ENCODE measurements around the gene RNF151. TPM values are rescaled to one million over a fixed set of nuclear protein-coding genes. Genes with fewer than 3 reads are reported as not detected.

The RNF151 gene
- total and polyA plus RNA-seq, 2 of the 13 experiments (the other 11 are each of a cell fraction or from before 2014, with no cell fraction given) = not detected

GRCh38 chr16:1983544-1984346 is 17.1 kb downstream of the RNF151 start, which contains the start of gene GFER (continued):
- 0 out of 2 replicates have a peak, but pooled peaks have one; percentile 35 for TF ChIP-seq CENPT (CRISPR knock-in tag; IDR thresholded peaks at IDR 0.05; ENCODE audit: low read depth)
- TF ChIP-seq, protein P1, sequence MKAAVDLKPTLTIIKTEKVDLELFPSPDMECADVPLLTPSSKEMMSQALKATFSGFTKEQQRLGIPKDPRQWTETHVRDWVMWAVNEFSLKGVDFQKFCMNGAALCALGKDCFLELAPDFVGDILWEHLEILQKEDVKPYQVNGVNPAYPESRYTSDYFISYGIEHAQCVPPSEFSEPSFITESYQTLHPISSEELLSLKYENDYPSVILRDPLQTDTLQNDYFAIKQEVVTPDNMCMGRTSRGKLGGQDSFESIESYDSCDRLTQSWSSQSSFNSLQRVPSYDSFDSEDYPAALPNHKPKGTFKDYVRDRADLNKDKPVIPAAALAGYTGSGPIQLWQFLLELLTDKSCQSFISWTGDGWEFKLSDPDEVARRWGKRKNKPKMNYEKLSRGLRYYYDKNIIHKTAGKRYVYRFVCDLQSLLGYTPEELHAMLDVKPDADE (CRISPR knock-in tag; IDR thresholded peaks at IDR 0.05) = no peak
- peak; percentile 61 for TF ChIP-seq PHF8 (CRISPR knock-in tag; IDR thresholded peaks at IDR 0.05)
- TF ChIP-seq ARID3A (IDR thresholded peaks at IDR 0.05; ENCODE audit: low read depth, low read length) = no peak
- no peak for TF ChIP-seq ZNF12 (CRISPR knock-in tag; IDR thresholded peaks at IDR 0.05)
- TF ChIP-seq DMTF1 (CRISPR knock-in tag; IDR thresholded peaks at IDR 0.05) = no peak
- TF ChIP-seq ZMAT5 (CRISPR knock-in tag; IDR thresholded peaks at IDR 0.05; ENCODE audit: borderline replicate concordance, low read depth) = no peak
- no peak for TF ChIP-seq ZBTB20 (CRISPR knock-in tag; IDR thresholded peaks at IDR 0.05; ENCODE audit: borderline replicate concordance, low read depth)
- TF ChIP-seq ZNF337 (CRISPR knock-in tag; IDR thresholded peaks at IDR 0.05; ENCODE audit: borderline replicate concordance, low read depth) = no peak
- no peak for TF ChIP-seq TCF12 (IDR thresholded peaks at IDR 0.05)
- no peak for TF ChIP-seq TCF12 (CRISPR knock-in tag; IDR thresholded peaks at IDR 0.05)
- TF ChIP-seq SRSF9 (IDR thresholded peaks at IDR 0.05; ENCODE audit: borderline replicate concordance, insufficient read depth, low read depth, low read length, poor library complexity, severe bottlenecking) = no peak
- peak; percentile 63; the same call in 1 of the 2 replicates for TF ChIP-seq SIN3A (IDR thresholded peaks at IDR 0.05; ENCODE audit: borderline replicate concordance, low read depth, low read length)
- TF ChIP-seq MIXL1 (CRISPR knock-in tag; IDR thresholded peaks at IDR 0.05) = no peak
- TF ChIP-seq ZBTB14 (CRISPR knock-in tag; IDR thresholded peaks at IDR 0.05) = peak; percentile 97
- TF ChIP-seq SOX5 (CRISPR knock-in tag; IDR thresholded peaks at IDR 0.05; ENCODE audit: borderline replicate concordance) = no peak
- peak; percentile 11; the same call in 1 of the 2 replicates for TF ChIP-seq FOXK1 (CRISPR knock-in tag; IDR thresholded peaks at IDR 0.05; ENCODE audit: borderline replicate concordance, low read depth)
- no peak for TF ChIP-seq ATAD3A (CRISPR knock-in tag; IDR thresholded peaks at IDR 0.05)
- peak; percentile 86 for TF ChIP-seq ZFX (CRISPR knock-in tag; IDR thresholded peaks at IDR 0.05; ENCODE audit: low read depth)
- TF ChIP-seq FOXJ3 (CRISPR knock-in tag; IDR thresholded peaks at IDR 0.05; ENCODE audit: borderline replicate concordance) = no peak
- no peak for TF ChIP-seq LBX2 (CRISPR knock-in tag; IDR thresholded peaks at IDR 0.05; ENCODE audit: borderline replicate concordance)

Measured in HepG2 (cell line).